Measurements from ENCODE around the gene ARHGEF5.
"Not testable (repeated sequence)": the region's sequence is repeated elsewhere in the genome, so short reads cannot be mapped to it uniquely, and the experiment has no call there.

The ARHGEF5 gene

DNA sequence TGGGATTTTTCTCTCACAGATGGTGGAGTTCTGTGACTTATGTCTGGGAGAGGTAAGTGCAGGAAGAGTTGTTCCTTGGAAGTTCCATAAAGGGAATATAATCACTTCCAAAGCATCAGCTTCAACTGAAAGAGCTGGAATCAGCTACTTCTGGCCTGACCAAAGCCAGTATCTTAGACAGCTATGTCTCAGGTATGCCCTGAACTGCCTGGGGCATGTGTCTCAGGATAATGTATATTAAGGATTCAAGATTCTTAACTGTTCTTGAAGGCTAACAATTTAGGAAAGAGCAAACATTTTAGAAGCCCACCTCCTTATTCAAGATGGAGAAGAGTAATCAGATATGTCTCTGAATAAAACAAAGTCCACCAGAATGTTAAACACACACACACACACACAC lies 60.7 kb downstream of the ARHGEF5 start:
- TF ChIP-seq, protein P1, sequence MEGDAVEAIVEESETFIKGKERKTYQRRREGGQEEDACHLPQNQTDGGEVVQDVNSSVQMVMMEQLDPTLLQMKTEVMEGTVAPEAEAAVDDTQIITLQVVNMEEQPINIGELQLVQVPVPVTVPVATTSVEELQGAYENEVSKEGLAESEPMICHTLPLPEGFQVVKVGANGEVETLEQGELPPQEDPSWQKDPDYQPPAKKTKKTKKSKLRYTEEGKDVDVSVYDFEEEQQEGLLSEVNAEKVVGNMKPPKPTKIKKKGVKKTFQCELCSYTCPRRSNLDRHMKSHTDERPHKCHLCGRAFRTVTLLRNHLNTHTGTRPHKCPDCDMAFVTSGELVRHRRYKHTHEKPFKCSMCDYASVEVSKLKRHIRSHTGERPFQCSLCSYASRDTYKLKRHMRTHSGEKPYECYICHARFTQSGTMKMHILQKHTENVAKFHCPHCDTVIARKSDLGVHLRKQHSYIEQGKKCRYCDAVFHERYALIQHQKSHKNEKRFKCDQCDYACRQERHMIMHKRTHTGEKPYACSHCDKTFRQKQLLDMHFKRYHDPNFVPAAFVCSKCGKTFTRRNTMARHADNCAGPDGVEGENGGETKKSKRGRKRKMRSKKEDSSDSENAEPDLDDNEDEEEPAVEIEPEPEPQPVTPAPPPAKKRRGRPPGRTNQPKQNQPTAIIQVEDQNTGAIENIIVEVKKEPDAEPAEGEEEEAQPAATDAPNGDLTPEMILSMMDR (IDR thresholded peaks at IDR 0.05; ENCODE audit: low read depth, low read length) = no peak
- H3K4me3 ChIP-seq (ENCODE audit: low read depth, low read length) = no peak overlapping the region

DNA sequence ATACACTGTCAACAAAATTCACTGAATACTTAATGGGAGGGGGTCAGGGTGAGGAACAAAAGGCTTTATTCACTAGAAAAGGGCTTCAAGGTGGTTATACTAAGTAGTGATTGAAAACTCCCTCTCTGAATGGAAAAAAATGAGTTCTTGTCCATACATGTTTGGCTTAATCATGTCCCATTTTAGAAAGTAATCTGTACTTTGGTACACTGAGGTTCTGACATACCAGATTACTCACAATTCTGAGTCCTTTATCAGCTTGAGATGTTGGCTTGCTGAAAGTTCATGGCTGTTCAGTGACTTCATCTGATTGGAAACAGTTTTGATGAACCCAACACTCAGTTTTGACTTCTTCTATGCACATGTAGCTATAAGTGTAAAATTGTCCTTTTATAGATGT lies 61.1 kb downstream of the ARHGEF5 start:
- no peak overlapping the region for H3K4me3 ChIP-seq (ENCODE audit: low read depth, low read length)
- TF ChIP-seq, protein P1 (IDR thresholded peaks at IDR 0.05; ENCODE audit: low read depth, low read length) = no peak

- not testable (repeated sequence) for H3K4me3 ChIP-seq (ENCODE audit: low read depth, low read length)
These were observed 63.7 kb downstream of the ARHGEF5 start for GRCh38 chr7:144418931-144419330.

DNA sequence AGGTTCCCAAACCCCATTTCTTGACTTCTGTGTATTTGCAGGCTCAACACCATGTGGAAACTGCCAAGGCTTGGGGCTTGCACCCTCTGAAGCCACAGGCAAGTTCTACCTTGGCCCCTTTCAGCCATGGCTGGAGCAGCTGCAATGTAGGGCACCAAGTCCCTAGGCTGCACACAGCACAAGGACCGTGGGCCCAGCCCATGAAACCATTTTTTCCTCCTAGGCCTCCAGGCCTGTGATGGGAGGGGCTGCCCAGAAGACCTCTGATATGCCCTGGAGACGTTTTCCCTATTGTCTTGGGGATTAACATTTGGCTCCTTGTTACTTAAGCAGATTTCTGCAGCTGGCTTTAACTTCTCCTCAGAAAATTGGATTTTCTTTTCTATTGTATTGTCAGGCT lies 72.3 kb downstream of the ARHGEF5 start:
- not testable (repeated sequence) for H3K4me3 ChIP-seq (ENCODE audit: low read depth, low read length)

GRCh38 chr7:144428431-144428830 lies 73.2 kb downstream of the ARHGEF5 start:
- H3K4me3 ChIP-seq (ENCODE audit: low read depth, low read length) = no peak overlapping the region
- TF ChIP-seq, protein P1 (IDR thresholded peaks at IDR 0.05; ENCODE audit: low read depth, low read length) = no peak
